ENCODE data around the gene FOXN3.

- TF ChIP-seq CTCF (conservative IDR thresholded peaks at IDR 0.05 in 1 of 2, IDR thresholded peaks at IDR 0.05 in 1 of 2; ENCODE audit: low read depth in 1 of 2, low read length in 2 of 2) (no peak), EZH2 (IDR thresholded peaks at IDR 0.05; ENCODE audit: low read length, missing control alignments) (no peak)
Observed at GRCh38 chr14:89339579-89339978, 77.5 kb downstream of the FOXN3 start.
